ENCODE data around the gene FHIT. TPM values are rescaled to one million over a fixed set of nuclear protein-coding genes. Genes with fewer than 3 reads are reported as not detected.
"Not testable (repeated sequence)": the region's sequence is repeated elsewhere in the genome, so short reads cannot be mapped to it uniquely, and the experiment has no call there.

Gene FHIT
- total and polyA plus RNA-seq, 4 donors = 2.6 to 21.3 (median 8.7) TPM

- H3K27me3 ChIP-seq (ENCODE audit: control insufficient read depth in 3 of 3, insufficient read depth in 3 of 3, low read length in 2 of 3) = no peaks in the 10 kb centered on the region
- no peaks in the 10 kb centered on the region for H3K36me3 ChIP-seq (ENCODE audit: control insufficient read depth in 4 of 4, insufficient read depth in 4 of 4, low read length in 4 of 4)
- peaks cover 0 to 2% (median 0%) of the 10 kb centered on the region in 4 donors for H3K9me3 ChIP-seq (ENCODE audit: control insufficient read depth in 4 of 4, insufficient read depth in 3 of 4, low read length in 3 of 4)
- no peaks in the 10 kb centered on the region for H3K4me1 ChIP-seq (ENCODE audit: control insufficient read depth in 5 of 5, insufficient read depth in 5 of 5, low read length in 5 of 5)
- no peak for ATAC-seq (ENCODE audit: insufficient read depth, low FRiP score)
- 30 to 62% methylated on average over 1 of the region's 1 CpG for WGBS, 2 donors
- no peak overlapping the region for H3K27ac ChIP-seq (ENCODE audit: low read depth in 1 of 2, low read length in 1 of 2)
- no peak overlapping the region for H3K9ac ChIP-seq (ENCODE audit: insufficient read depth in 1 of 2, low read length in 2 of 2)
- DNase-seq = no peak
- no peak for TF ChIP-seq CTCF (IDR thresholded peaks at IDR 0.05; ENCODE audit: control extremely low read depth, extremely low read depth)
- H3K4me3 ChIP-seq = no peak overlapping the region
These were observed 352.9 kb downstream of the FHIT start for GRCh38 chr3:60898321-60898720.

GRCh38 chr3:60893946-60894345 is 357.3 kb downstream of the FHIT start:
- DNase-seq (no peak), ATAC-seq (ENCODE audit: insufficient read depth, low FRiP score) (no peak)
- H3K27ac ChIP-seq (ENCODE audit: low read depth in 1 of 2, low read length in 1 of 2) = no peak overlapping the region
- no peaks in the 10 kb centered on the region for H3K27me3 ChIP-seq (ENCODE audit: control insufficient read depth in 3 of 3, insufficient read depth in 3 of 3, low read length in 2 of 3)
- 48 to 63% methylated on average over 2 of the region's 2 CpGs for WGBS, 2 donors
- no peak overlapping the region for H3K4me3 ChIP-seq
- no peak overlapping the region for H3K9ac ChIP-seq (ENCODE audit: insufficient read depth in 1 of 2, low read length in 2 of 2)
- H3K4me1 ChIP-seq (ENCODE audit: control insufficient read depth in 5 of 5, insufficient read depth in 5 of 5, low read length in 5 of 5) = no peaks in the 10 kb centered on the region
- no peaks in the 10 kb centered on the region for H3K36me3 ChIP-seq (ENCODE audit: control insufficient read depth in 4 of 4, insufficient read depth in 4 of 4, low read length in 4 of 4)
- H3K9me3 ChIP-seq (ENCODE audit: control insufficient read depth in 4 of 4, insufficient read depth in 3 of 4, low read length in 3 of 4) = peaks cover 0 to 2% (median 0%) of the 10 kb centered on the region in 4 donors
- TF ChIP-seq CTCF (IDR thresholded peaks at IDR 0.05; ENCODE audit: control extremely low read depth, extremely low read depth) = no peak

- no peaks in the 10 kb centered on the region for H3K27me3 ChIP-seq (ENCODE audit: control insufficient read depth in 3 of 3, insufficient read depth in 3 of 3, low read length in 2 of 3)
- ATAC-seq (ENCODE audit: insufficient read depth, low FRiP score) = no peak
- H3K4me3 ChIP-seq = no peak overlapping the region
- H3K9me3 ChIP-seq (ENCODE audit: control insufficient read depth in 4 of 4, insufficient read depth in 3 of 4, low read length in 3 of 4) = no peaks in the 10 kb centered on the region
- no peak overlapping the region for H3K9ac ChIP-seq (ENCODE audit: insufficient read depth in 1 of 2, low read length in 2 of 2)
- no peaks in the 10 kb centered on the region for H3K36me3 ChIP-seq (ENCODE audit: control insufficient read depth in 4 of 4, insufficient read depth in 4 of 4, low read length in 4 of 4)
- TF ChIP-seq CTCF (IDR thresholded peaks at IDR 0.05; ENCODE audit: control extremely low read depth, extremely low read depth) = no peak
- 78% methylated on average over 5 of the region's 5 CpGs for WGBS, 2 donors
- no peak for DNase-seq
- H3K4me1 ChIP-seq (ENCODE audit: control insufficient read depth in 5 of 5, insufficient read depth in 5 of 5, low read length in 5 of 5) = no peaks in the 10 kb centered on the region
- H3K27ac ChIP-seq (ENCODE audit: low read depth in 1 of 2, low read length in 1 of 2) = no peak overlapping the region
These were observed 361.0 kb downstream of the FHIT start for GRCh38 chr3:60890226-60890625.

GRCh38 chr3:60888952-60889351 is 362.3 kb downstream of the FHIT start:
- WGBS, 2 donors = 98% methylated on average over 10 of the region's 10 CpGs
- ATAC-seq (ENCODE audit: insufficient read depth, low FRiP score) = not testable (repeated sequence)

More at GRCh38 chr3:60888952-60889351, 362.3 kb downstream of the FHIT start:
- not testable (repeated sequence) for H3K27ac ChIP-seq (ENCODE audit: low read depth in 1 of 2, low read length in 1 of 2); H3K4me1 ChIP-seq (ENCODE audit: control insufficient read depth in 5 of 5, insufficient read depth in 5 of 5, low read length in 5 of 5); H3K4me3 ChIP-seq; H3K9me3 ChIP-seq (ENCODE audit: control insufficient read depth in 4 of 4, insufficient read depth in 3 of 4, low read length in 3 of 4); H3K27me3 ChIP-seq (ENCODE audit: control insufficient read depth in 3 of 3, insufficient read depth in 3 of 3, low read length in 2 of 3); H3K9ac ChIP-seq (ENCODE audit: insufficient read depth in 1 of 2, low read length in 2 of 2); H3K36me3 ChIP-seq (ENCODE audit: control insufficient read depth in 4 of 4, insufficient read depth in 4 of 4, low read length in 4 of 4); DNase-seq

Data from lung (tissue), 12 donors.